GM13977 (cell line): Measurements from ENCODE around the gene MIER2.

Source experiments
- DNase-seq: peaks from one replicate; pipeline ENCODE4 v3.0.0; 2012; ENCODE audit warnings: low spot score
- in situ Hi-C: fragments of 300-500 bp; cut with MboI; formaldehyde crosslinking; loops from one replicate; pipeline ENCODE4 v1.12.0; 2022; ENCODE audit warnings: low sequenced_read_pairs, low pct_unique_long_range_greater_than_20kb, mixed read lengths, inconsistent platforms; ENCODE audit not compliant: unreplicated experiment
- TF ChIP-seq, protein P1 (sequence below): IDR thresholded peaks from 2 replicates; pipeline ENCODE4 v1.5.1; 2012; ENCODE audit warnings: mild to moderate bottlenecking, control low read depth; ENCODE audit not compliant: insufficient read depth; ENCODE audit errors: extremely low read depth, missing control alignments

The MIER2 gene

DNA sequence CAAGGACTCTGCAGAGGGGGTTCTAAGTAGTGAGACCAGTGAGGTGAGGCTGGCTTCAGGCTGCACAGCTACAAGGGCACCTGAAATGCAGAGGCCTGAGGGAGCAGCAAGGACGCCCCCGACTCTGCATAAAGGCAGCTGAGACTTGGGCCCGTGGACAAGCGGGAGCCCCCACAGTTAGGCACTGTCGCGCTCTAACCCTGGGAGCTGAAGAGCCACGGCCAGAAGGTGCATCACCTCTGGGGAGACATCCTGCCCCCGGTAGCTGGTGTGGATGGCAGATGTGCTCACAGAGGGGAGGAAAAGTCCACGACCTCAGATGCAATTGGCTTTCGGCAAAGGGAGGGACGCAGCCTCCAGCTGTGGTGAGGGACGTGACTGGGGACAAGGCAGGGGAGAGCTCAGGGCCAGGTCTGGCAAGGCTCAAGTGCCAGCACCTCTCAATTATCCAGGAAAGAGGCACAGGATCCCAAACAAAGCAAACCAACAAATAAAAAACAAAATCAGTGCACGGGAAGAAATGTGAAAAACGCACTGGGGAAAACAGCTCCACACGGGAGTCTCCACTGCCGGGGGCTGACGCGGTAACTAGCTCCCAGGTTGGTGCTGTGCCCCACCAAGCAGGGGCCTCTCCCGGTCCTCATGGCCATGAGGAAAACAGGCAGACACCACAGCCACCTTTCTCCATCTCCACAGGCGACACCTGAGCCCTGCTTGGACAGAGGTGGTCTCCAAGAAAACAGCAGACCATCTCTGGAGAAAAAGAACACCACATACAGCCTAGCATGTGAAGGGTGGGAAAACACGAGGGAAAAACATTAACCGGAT is 30.4 kb downstream of the MIER2 start:
- DNase-seq: no peak
- in situ Hi-C loops: no loop called here
- TF ChIP-seq, protein P1, sequence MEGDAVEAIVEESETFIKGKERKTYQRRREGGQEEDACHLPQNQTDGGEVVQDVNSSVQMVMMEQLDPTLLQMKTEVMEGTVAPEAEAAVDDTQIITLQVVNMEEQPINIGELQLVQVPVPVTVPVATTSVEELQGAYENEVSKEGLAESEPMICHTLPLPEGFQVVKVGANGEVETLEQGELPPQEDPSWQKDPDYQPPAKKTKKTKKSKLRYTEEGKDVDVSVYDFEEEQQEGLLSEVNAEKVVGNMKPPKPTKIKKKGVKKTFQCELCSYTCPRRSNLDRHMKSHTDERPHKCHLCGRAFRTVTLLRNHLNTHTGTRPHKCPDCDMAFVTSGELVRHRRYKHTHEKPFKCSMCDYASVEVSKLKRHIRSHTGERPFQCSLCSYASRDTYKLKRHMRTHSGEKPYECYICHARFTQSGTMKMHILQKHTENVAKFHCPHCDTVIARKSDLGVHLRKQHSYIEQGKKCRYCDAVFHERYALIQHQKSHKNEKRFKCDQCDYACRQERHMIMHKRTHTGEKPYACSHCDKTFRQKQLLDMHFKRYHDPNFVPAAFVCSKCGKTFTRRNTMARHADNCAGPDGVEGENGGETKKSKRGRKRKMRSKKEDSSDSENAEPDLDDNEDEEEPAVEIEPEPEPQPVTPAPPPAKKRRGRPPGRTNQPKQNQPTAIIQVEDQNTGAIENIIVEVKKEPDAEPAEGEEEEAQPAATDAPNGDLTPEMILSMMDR: no peak

DNA sequence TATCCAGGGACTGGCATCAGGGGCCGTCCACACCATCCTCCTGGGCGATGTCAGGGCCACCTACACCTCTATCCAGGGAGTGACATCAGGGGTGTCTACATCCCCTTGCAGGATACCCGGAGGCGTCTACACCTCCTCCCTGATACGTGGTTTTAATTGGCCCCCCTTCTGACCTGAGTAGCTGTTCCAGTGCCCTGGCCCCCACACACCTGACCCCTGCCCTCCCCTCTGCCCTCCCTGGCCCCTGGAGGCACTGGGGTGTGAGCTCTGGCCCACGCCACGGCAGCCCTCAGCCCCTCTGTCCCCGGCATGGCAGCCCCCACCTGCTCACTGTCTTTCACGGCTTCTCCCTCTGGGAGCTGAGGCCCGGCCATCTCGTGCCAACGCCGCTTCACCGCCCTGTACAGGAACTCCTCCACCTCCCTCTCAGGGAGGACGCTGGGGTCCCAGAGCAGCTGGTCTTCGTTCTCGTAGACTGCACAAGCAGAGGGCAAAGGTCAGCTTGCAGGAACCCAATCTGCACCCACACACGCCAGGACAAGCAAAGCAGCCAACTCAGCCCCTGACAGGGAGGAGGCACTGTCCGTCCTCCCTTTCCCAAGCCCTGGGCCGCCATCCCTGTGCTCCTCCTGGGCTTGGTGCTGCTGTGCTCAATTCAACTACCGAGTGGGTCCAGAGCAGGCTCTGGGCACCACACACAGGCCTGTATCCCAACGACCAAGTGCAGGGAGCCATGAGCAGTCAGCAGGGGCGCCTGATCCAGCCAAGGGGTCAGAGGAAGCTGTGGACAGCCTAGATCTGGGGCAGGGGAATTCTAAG is 31.2 kb downstream of the MIER2 start:
- TF ChIP-seq, protein P1: no peak
- in situ Hi-C loops: no loop called here
- no peak for DNase-seq

DNA sequence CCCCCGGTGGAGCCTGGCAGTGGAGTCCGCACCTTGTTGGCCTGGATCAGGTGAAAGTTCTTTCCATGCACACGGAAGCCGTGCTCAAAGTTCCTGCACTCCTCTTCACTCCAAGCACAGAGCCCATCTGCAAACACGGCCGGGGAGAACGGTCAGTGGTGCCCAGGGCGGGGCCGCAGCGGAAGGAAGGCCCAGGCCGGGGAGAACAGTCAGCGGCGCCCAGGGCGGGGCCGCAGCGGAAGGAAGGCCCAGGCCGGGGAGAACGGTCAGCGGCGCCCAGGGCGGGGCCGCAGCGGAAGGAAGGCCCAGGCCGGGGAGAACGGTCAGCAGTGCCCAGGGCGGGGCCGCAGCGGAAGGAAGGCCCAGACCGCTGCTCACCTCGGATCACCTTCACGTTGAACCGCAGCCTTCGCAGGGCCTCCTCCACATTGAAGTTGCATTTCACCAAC is 32.8 kb downstream of the MIER2 start:
- TF ChIP-seq, protein P1: no peak
- DNase-seq: no peak
- in situ Hi-C loops: no loop called here

DNA sequence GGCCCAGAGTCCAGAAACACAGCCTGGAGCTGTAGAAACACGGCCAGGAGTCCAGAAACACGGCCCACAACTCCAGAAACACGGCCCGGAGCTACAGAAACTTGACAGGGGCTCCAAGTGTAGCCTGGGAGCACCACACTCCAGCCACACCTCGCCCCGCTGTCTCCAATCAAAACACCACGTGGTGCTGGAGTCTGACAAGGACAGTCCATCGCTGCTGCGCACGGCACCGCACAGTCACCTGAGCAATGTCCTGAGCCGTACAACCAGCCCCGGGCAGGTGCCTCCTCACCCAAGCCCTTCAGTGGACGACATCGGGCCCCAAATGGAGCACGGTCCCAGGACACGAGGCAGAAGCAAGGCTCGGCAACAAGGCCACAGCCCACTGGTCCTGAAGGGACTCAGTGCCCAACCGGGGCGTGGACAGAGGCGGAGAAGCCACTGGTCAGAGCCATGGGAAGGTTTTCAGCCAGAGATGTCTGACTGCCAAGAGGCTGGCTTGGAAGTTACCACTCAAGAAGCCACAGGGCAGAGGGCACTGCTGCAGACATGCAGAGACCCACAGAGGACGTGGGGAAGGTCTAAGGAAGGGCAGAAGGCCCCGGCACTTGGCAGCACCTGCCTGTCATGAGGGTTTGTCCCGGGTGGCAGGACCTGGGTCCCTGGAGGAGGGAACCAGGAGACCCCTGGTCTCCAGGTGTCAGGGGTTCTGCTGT is 33.7 kb downstream of the MIER2 start:
- TF ChIP-seq, protein P1: no peak
- in situ Hi-C loops: no loop called here
- no peak for DNase-seq

DNA sequence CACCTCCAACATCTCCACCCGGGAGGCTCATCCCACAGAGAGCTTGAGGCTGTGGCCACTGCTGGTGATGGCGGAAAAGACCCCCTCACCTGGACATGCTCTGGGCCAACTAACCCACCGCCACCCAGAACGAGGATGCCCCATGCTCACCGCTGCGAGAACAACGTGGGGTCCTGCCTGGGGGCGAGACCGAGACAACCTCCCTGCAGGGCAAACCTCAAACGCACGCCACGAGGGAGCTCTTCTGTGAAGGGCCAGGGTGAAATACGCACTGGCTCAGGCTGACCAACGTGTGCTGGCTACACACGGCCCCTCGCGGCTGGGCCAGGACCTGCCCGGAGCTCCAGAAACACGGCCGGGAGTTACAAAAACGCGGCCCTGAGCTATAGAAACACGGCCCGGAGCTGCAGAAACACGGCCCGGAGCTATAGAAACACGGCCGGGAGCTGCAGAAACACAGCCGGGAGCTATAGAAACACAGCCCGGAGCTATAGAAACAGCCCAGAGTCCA is 34.4 kb downstream of the MIER2 start:
- in situ Hi-C loops: no loop called here
- no peak for DNase-seq
- TF ChIP-seq, protein P1: no peak

DNA sequence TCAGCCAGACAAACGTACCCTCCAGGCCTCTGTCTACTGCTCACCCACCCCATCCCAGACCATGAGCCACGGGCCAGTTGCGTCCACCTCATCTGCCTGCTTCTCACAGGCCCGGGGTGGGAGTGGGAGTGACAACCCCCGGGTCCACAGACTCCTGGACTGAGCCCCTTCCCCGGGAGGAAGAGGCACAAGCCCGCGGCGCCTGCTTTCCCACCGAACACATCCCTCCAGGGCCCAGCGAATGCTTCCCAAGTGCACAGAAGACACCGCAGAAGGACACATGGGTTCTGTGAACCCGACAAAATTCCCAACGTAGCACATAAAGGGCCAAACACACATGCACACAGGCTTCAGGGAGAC is 35.4 kb downstream of the MIER2 start:
- TF ChIP-seq, protein P1: no peak
- in situ Hi-C loops: no loop called here
- DNase-seq: no peak
